ENCODE data around the gene LAMA4.
"Not testable (repeated sequence)": the region's sequence is repeated elsewhere in the genome, so short reads cannot be mapped to it uniquely, and the experiment has no call there.

The LAMA4 gene

DNA sequence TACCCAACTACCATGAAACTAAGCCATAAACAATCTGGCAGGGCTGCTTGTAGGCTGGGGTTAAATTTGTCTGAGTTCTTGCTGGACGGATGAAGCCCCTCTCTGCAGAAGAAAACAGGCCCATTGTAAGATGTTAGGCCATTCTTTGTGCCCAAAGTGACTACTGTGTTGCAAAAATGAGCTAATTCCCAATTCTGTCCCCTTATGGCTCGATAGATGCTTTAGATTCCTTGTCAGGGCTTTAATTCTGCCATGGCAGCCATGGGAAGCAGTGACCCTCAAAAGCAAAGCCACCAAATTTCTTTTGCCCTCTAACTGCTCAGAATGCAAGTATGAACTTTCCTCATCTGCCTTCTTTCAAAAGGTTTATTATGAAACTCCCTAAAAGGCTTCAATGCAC lies 45.2 kb downstream of the LAMA4 start:
- no peak for DNase-seq

DNA sequence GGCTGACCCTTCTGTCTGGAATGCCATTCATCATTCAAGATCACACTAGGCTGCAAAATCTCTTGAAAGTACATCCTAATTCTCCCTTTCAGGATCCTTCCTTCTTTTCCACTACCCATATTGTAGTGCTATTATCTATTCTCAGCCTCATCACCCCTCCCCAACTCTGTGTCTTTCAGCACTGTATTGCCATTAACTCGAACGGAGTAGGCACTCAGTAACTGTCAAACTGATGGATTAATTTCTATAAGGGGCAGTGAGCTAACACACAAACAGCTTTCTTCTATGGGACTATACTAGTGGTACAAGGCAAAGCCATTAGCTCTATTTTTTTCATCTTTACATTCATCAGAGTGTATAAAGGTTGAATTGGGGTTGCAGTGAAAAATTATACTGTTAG lies 46.6 kb downstream of the LAMA4 start:
- DNase-seq, result no peak

DNA sequence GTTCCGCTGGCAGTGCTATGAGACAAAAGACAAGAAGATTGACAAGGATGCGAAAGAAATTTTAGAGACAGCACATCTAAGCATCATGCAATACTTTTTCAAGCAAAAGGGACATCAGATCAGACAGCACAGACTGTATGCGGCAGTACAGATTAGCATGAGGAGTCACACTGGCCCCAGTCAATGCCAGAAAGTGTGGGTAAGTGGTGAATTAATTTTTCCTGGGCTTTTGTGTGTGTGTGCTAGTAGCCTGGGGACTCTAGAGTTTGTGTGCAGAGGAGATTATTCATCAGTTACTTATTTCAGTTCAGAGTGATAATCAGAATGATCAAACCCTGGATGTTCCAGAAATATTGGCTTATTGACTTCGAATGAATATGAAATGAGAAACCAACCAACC lies 47.2 kb downstream of the LAMA4 start:
- DNase-seq, result no peak

DNA sequence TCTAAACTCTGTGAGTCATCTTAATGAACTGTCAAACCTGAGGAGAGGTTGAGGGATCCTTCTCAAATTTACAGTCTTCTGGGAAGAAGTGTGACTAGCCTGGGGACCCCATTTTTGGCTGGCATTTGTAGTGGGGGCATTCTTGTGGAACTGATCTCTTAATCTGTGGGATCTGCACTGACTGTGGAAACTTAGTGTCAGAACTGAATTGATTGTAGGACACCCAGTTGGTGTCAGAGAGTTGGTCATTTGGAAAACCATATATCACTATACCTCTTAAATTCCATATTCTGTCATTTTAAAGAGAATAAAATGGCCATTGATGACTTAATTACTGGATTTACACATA lies 48.3 kb downstream of the LAMA4 start:
- no peak for DNase-seq

DNA sequence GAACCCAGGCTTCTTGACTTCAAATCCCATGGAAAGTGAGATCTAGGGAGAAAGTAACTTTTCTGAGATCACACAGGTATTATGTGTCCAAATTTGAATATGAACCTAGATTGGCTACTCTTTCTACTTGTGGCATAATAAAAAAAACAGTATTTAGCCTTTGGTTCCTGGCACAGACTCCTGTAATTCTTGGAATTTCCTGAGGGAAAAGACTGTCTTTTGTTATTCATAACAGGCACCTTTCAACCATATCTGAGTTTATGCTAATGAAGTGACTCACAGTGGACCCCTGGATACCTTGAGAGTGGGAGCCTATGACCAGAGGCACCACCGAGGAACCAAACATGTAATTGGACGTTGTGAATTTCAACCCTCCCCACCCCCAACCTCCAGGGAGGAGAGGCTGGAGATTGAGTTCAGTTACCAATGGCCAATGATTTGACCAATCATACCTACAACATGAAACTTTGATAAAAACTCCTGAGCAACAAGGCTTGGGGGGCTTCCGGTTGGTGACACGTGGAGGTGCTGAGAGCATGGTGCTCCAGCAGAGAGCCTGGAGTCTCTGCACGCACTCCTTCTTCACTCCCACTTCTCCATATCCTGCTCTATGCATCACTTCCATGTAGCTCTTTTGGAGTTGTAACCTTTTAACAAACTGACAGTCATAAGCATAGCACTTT lies 48.8 kb downstream of the LAMA4 start:
- no peak for DNase-seq

- no peak for DNase-seq
Observed at GRCh38 chr6:112204350-112204706, 50.0 kb downstream of the LAMA4 start.

DNA sequence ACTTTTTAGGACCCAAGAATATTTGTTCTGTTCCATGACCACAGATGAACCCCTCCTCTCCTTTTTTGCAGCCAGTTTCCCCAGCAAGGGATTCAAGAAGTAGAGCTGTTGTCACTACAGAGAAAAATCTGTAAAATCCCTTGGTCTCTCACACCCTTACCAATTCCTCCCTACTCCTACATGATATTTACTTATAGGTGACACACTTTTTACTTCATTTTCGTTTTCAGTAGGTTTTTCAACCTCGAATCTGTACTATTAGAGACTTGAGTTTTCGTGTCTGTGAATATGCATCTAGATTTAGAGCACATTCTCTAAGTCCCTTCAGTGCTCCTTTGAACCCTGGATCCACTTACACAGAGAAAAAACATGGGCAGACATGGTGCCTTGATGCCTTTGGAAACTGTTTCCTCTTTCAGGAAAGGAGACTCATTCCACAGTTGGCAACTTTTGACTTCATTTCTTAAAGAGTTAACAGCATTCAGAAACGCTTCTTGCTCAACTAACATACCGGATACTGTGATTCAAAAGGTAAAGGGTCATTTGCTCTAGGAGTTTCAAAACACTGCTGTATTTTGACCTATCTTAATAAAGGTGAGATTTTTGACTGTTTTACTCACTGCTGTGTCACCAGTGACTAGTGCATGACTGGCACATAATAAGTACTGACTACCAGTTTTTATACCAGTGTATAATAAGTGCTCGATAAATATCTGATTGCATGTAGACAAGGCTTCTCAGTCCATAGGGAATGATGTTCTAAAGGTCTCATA lies 50.6 kb downstream of the LAMA4 start:
- no peak for DNase-seq

DNA sequence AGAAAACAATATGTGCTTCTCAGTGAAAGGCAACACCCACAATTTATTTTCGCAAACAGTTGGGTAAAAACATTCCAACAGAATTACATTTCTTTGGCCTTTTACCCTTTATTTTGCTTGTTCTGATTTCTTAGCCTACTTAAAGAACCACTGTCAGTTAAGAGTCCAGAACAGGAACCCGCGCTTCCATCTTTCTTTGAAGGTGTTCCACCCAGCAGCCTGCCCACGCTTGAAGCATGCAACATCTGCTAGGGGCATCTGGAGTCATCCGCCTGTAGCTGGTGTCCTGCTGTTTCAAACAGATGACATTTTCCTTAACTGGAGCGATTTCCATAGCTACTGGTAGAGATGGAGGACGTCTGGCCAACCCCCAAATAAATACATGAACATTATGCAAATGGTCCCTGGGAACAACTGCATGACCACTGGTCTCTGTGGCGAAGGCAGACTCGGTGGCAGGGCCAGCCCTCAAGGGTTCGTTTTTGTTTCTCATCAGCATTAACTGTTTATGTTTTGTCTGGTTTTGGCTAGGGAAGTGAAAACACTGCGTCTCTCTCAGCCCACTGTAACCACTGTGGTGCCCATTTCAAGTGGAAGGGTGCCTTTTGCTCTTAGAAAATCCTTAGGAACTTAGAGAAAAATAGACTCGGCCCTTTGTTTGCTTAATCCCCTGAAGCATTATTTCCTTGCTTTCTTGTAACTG lies 51.6 kb downstream of the LAMA4 start:
- DNase-seq, result no peak

- DNase-seq, result not testable (repeated sequence)
Observed at GRCh38 chr6:112200185-112200914, 54.0 kb downstream of the LAMA4 start.

DNA sequence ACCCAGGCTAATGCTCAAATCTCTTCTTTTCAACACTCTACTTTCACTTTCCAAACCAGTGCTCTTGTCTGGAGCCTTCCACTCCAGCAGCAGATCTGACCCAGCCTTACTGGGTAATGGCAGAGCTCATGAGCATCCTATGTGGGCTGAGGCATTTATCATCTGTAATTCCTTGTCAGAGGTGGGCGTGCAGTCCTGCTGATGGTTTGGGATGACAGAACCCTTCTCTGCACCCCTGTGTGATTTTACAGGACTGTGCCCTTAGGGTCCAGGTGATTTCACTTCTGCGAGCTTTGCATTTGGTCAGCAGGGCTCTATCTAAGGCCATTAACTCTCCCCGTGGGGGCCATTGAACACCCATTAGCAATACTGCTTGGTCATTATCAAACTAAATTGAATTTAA lies 55.4 kb downstream of the LAMA4 start:
- no peak for DNase-seq

DNA sequence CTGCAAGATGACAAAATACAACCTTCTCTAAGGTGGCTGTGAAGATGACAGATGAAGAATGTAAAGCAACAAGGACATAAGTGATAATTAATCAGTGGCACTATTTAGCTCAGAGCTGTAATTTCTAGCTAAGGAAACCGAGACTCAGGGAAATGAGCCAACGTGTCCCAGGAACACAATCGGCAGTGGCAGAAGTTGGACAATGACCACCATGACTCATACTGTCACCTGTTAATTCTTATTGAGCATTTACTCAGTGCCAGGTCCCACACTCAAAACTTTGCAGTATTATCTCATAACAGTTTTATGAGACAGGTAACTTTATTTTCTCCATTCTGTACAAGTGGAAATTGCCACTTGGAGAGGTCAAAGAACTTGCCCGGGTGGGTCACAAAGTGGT lies 55.8 kb downstream of the LAMA4 start:
- no peak for DNase-seq

DNA sequence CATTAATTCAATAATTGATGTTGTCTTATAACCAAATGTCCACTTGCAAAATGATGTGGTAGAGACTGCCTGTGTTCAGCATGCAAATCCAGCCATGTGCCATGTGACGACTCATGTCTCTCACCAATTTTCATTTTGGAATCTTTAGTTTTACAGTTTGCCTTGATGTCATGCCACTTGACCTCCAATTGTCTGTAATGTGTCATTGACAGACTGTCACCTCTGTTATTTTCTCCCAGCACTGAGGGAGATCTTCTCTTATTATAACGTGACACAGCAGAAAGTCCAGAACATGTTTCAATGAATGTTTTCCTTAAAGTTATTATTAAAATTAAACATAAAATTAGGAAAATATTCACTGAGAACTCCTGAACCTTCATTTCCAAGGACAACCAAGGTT lies 56.7 kb downstream of the LAMA4 start:
- DNase-seq, result no peak

DNA sequence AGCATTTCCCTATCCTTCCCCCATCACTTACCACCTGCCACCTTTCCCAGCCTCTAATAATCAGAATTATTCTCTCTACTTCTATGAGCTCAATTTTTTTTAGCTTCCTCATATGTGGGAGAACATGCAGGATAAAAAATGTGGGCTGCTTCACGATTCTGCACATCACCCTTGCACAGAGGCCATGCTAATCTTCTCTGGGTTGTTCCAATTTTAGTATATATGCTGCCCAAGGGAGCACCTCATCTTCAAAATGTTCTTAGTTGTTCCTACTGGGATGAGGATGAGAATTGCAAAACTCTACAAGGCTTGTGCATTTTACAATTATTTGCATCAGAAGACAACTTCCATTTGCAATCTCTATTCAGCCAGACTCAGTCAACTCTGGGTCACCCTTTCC lies 58.1 kb downstream of the LAMA4 start:
- no peak for DNase-seq

DNA sequence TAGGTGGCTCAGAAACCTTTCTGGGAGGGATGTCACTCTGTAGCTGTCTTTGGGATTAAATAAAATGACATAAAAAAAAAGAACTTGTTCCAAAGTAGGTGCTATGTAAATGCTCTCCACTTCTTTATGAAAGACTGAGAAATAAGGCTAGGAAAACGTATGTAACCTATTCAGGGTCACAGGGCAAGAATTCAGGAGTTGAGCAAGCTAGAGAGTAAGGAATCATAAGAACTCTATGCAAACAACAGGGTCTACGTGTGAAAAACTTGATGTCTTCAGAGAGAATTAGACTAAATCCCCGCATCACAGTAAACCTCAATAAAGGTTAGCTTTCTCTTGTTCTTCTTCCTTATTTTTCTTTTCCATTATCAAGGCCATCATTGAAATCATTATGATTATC lies 59.2 kb downstream of the LAMA4 start:
- DNase-seq, result no peak

- DNase-seq, result no peak
Observed at GRCh38 chr6:112194511-112194910, 59.9 kb downstream of the LAMA4 start.

GRCh38 chr6:112193535-112194051 lies 60.8 kb downstream of the LAMA4 start:
- no peak for DNase-seq

GRCh38 chr6:112193117-112193516 lies 61.2 kb downstream of the LAMA4 start:
- no peak for DNase-seq

DNA sequence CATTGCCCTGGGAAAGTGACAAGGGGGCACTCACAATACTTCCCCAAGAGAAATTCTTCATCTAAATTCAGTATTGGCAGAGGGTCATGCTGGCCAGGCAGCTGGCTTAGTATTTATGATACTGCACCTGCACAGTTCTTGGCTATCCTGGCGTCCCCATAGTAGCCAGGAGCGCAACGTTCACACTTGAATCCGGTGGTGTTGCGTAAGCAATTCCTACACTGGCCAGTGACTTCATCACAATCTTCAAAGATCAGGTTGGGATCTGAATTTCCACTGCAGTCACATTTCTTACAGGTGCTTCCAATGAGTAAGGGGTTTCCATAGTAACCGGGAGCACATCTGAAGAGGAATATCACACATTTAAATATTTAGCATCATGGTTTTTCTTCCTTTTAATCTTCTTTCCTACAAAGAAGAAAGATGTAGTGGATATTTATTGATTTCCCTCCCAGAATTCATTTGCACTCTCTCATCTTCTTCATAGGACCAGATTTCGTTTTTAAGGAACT lies 62.8 kb downstream of the LAMA4 start:
- no peak for DNase-seq

DNA sequence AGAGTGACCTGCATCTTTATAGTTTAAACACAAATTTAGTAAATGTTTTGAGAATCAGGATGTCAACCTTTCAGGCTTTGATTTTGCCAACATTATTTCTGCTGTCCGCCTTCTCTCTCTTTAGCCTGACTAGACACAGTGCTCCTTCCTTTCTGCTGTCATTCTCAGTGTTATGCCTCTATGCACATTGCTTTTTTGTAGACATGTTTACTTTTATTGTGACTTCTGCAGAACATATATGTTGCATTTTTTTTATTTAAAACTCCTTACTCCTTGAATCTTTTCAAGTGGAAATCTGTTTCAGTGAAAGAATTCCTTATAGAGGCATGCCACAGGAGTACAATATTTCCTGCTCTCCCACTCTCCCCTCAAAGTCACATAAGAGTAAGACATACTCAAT lies 64.2 kb downstream of the LAMA4 start:
- DNase-seq, result no peak

- DNase-seq, result no peak
Observed at GRCh38 chr6:112189494-112189893, 64.9 kb downstream of the LAMA4 start.

DNA sequence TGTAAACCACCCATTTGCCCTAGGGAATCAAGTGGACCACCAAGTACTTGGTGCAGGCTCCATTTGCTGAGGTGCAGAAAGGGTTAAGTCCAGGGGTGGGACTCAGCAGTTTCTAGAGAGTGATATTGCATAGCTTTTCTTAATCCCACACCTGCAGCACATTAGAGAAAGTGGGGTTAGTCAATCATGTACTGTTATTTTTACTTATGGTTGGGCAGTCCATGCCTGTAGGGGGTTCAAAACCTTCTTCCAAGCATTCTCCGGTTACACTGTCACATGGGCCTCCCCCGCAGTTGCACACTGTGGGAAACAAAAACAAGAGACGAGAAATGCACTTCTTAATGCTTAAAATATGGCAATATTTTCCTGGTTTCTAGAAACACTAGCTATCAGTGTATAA lies 65.5 kb downstream of the LAMA4 start:
- DNase-seq, result no peak

- DNase-seq, result no peak
Observed at GRCh38 chr6:112187736-112188135, 66.6 kb downstream of the LAMA4 start.

GRCh38 chr6:112184951-112185350 lies 69.4 kb downstream of the LAMA4 start:
- no peak for DNase-seq

Data from activated CD8-positive, alpha-beta memory T cell treated with anti-CD3 and anti-CD28 coated beads, Interleukin-2, amount 50 U/mL, for 4 hours (primary cell).